ENCODE measurements around the gene ACAN.

Gene ACAN

DNA sequence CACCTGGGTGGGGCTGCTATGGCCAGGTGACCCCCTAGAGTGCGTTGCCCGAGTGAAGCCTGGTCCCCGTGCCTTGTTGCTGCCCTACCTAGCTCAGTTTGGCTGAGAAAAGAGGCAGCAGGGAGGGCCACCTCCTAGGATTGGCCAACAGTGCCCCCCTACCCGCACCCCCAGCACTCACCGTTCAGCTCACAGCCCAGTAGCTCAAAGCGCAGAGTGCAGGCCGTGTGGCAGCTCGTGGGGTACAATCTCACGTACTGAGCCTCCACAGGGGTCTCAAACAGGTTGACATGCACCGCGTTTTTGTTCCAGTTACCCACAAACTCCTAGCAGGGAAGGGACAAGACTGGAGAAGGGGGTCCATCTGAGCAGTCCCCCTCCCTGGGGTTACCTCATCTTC lies 102.3 kb downstream of the ACAN start:
- Histone ChIP-seq H3K4me3 (no peak overlapping the region; the same call in 1 of the 2 replicates), H3K36me3 (ENCODE audit: insufficient read depth, low read length) (no peaks in the 10 kb centered on the region; the same call in 1 of the 2 replicates), H3K9me3 (ENCODE audit: low read depth, low read length) (no peaks in the 10 kb centered on the region), H3K27ac (no peak overlapping the region), H3K9ac (ENCODE audit: insufficient read length) (no peak overlapping the region)
- TF ChIP-seq POLR2AphosphoS5 (IDR thresholded peaks at IDR 0.05; ENCODE audit: borderline replicate concordance, low read depth, low read length): no peak
- no peak for TF ChIP-seq FOXP2 (optimal IDR thresholded peaks at IDR 0.05; ENCODE audit: control extremely low read depth, extremely low read length, insufficient read depth)
- no peak for TF ChIP-seq EZH2 (IDR thresholded peaks at IDR 0.05)
- DNase-seq (ENCODE audit: low read depth, low spot score): no peak

DNA sequence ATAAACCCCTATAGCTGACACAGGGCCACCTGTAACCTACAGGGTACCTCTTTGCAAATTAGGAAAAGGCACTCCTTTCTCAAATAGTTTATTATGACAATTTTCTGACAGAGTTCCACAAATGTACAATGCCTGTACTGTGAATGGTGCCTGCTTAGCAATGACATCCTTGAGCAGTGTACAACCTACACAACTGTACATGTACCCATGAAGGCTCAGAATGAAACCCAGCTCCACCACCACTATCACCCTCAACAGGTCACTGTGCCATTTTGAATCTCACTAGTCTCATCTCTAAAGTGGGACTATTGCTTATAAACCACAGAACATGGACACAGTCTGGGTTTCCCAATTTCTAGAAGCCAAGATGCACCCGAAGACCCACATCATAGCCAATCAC lies 102.9 kb downstream of the ACAN start:
- Histone ChIP-seq H3K4me3 (no peak overlapping the region), H3K27ac (no peak overlapping the region), H3K9ac (ENCODE audit: insufficient read length) (no peak overlapping the region), H3K36me3 (ENCODE audit: insufficient read depth, low read length) (no peaks in the 10 kb centered on the region; the same call in 1 of the 2 replicates), H3K9me3 (ENCODE audit: low read depth, low read length) (no peaks in the 10 kb centered on the region)
- no peak for TF ChIP-seq EZH2 (IDR thresholded peaks at IDR 0.05)
- no peak for TF ChIP-seq POLR2AphosphoS5 (IDR thresholded peaks at IDR 0.05; ENCODE audit: borderline replicate concordance, low read depth, low read length)
- no peak for TF ChIP-seq FOXP2 (optimal IDR thresholded peaks at IDR 0.05; ENCODE audit: control extremely low read depth, extremely low read length, insufficient read depth)
- no peak for DNase-seq (ENCODE audit: low read depth, low spot score)

DNA sequence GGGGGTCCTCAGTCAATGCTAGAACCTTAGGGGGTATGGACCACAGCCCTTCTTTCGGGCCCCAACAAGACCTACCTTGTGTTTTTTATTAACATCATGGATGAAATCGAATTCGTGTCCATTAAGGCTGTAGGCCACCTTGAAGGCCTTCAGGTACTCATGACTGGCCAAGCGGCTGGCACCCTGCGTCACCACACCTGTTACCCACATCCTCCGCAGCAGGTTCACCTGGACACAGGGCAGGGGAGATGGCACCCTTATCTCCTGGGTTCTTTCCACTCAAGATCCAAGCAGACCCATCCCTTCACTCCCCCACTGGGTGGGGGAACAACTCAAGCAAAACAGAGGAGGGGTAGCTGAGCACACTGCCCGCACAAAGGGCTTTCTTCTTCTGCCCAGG lies 103.3 kb downstream of the ACAN start:
- Histone ChIP-seq H3K36me3 (ENCODE audit: insufficient read depth, low read length) (no peaks in the 10 kb centered on the region; the same call in 1 of the 2 replicates), H3K9me3 (ENCODE audit: low read depth, low read length) (no peaks in the 10 kb centered on the region), H3K4me3 (no peak overlapping the region), H3K9ac (ENCODE audit: insufficient read length) (no peak overlapping the region), H3K27ac (no peak overlapping the region)
- DNase-seq (ENCODE audit: low read depth, low spot score): no peak
- no peak for TF ChIP-seq EZH2 (IDR thresholded peaks at IDR 0.05)
- no peak for TF ChIP-seq FOXP2 (optimal IDR thresholded peaks at IDR 0.05; ENCODE audit: control extremely low read depth, extremely low read length, insufficient read depth)
- TF ChIP-seq POLR2AphosphoS5 (IDR thresholded peaks at IDR 0.05; ENCODE audit: borderline replicate concordance, low read depth, low read length): no peak

GRCh38 chr15:88907111-88907510 lies 103.9 kb downstream of the ACAN start:
- TF ChIP-seq EZH2 (IDR thresholded peaks at IDR 0.05) (no peak), POLR2AphosphoS5 (IDR thresholded peaks at IDR 0.05; ENCODE audit: borderline replicate concordance, low read depth, low read length) (no peak), FOXP2 (optimal IDR thresholded peaks at IDR 0.05; ENCODE audit: control extremely low read depth, extremely low read length, insufficient read depth) (no peak)
- no peak for DNase-seq (ENCODE audit: low read depth, low spot score)
- Histone ChIP-seq H3K9me3 (ENCODE audit: low read depth, low read length) (no peaks in the 10 kb centered on the region), H3K9ac (ENCODE audit: insufficient read length) (no peak overlapping the region), H3K27ac (no peak overlapping the region), H3K36me3 (ENCODE audit: insufficient read depth, low read length) (no peaks in the 10 kb centered on the region; the same call in 1 of the 2 replicates), H3K4me3 (no peak overlapping the region)

DNA sequence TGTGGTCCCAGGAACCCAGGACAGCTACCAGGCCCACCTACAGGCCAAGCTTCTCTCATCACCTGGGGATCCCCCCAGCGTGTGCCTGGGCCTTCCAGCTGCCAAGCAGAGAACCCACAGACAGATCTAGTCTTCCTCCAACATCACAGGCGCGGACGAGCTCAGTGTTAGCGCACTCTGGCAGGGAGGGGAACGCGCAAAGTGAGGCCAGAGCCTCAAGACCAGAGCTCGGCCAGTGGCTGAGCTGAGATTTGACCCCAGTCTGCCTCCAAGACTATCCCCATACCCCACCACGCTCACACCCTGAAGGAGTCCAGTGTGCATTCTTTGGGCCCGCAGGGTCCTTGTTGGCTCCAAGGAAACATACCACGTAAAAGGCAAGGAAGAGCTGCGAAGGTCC lies 104.9 kb downstream of the ACAN start:
- Histone ChIP-seq H3K36me3 (ENCODE audit: insufficient read depth, low read length) (no peaks in the 10 kb centered on the region; the same call in 1 of the 2 replicates), H3K9ac (ENCODE audit: insufficient read length) (no peak overlapping the region), H3K27ac (no peak overlapping the region), H3K4me3 (no peak overlapping the region), H3K9me3 (ENCODE audit: low read depth, low read length) (no peaks in the 10 kb centered on the region)
- TF ChIP-seq POLR2AphosphoS5 (IDR thresholded peaks at IDR 0.05; ENCODE audit: borderline replicate concordance, low read depth, low read length) (no peak), FOXP2 (optimal IDR thresholded peaks at IDR 0.05; ENCODE audit: control extremely low read depth, extremely low read length, insufficient read depth) (no peak), EZH2 (IDR thresholded peaks at IDR 0.05) (no peak)
- DNase-seq (ENCODE audit: low read depth, low spot score): no peak

DNA sequence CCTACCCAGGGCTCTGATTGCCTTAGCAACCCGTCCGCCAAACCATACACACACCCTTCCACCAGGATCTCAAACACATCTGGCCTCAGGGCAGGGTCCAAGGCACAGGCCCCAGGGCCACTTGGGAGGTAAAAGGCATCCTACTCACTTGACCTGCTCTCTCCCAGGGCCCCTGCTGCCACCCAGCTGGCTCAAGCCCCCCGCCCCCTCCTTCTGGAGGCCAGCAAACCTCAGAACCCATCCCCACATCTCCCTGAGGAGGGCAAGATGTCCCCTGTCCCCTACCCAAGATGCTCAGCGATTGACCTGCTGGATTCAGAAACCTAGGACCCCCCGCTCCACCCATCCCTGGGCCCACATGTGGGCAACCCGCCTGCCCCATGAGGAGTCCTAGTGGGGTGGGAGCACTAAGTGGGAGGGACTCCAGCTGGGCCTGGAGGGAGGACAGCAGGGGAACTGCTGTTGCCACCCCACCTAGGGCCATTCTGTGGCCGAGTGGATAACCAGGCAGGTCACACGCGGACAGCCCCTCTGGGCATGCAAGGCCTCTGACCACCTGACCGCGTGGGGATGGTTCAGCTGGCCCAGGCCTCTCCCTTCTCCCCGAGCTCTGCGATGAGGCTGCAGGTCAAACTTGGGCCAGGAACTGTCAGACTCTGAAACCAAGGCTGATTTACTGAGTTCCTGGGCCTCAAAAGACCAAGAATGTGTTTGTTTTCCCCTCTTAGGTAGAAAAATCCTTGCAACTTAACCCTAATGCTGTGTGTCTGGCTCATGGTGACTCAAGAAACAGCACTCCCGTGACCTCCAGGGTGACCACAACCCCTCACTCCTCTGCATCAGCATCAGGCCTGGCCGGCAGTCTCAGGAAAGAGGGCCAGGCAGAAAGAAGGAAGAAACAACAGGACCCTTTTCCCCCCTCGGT lies 105.7 kb downstream of the ACAN start:
- TF ChIP-seq EZH2 (IDR thresholded peaks at IDR 0.05) (no peak), FOXP2 (optimal IDR thresholded peaks at IDR 0.05; ENCODE audit: control extremely low read depth, extremely low read length, insufficient read depth) (no peak), POLR2AphosphoS5 (IDR thresholded peaks at IDR 0.05; ENCODE audit: borderline replicate concordance, low read depth, low read length) (no peak)
- H3K27ac ChIP-seq: no peak overlapping the region
- H3K9ac ChIP-seq (ENCODE audit: insufficient read length): no peak overlapping the region
- H3K9me3 ChIP-seq (ENCODE audit: low read depth, low read length): no peaks in the 10 kb centered on the region
- no peak for DNase-seq (ENCODE audit: low read depth, low spot score)
- no peak overlapping the region for H3K4me3 ChIP-seq
- no peaks in the 10 kb centered on the region; the same call in 1 of the 2 replicates for H3K36me3 ChIP-seq (ENCODE audit: insufficient read depth, low read length)

DNA sequence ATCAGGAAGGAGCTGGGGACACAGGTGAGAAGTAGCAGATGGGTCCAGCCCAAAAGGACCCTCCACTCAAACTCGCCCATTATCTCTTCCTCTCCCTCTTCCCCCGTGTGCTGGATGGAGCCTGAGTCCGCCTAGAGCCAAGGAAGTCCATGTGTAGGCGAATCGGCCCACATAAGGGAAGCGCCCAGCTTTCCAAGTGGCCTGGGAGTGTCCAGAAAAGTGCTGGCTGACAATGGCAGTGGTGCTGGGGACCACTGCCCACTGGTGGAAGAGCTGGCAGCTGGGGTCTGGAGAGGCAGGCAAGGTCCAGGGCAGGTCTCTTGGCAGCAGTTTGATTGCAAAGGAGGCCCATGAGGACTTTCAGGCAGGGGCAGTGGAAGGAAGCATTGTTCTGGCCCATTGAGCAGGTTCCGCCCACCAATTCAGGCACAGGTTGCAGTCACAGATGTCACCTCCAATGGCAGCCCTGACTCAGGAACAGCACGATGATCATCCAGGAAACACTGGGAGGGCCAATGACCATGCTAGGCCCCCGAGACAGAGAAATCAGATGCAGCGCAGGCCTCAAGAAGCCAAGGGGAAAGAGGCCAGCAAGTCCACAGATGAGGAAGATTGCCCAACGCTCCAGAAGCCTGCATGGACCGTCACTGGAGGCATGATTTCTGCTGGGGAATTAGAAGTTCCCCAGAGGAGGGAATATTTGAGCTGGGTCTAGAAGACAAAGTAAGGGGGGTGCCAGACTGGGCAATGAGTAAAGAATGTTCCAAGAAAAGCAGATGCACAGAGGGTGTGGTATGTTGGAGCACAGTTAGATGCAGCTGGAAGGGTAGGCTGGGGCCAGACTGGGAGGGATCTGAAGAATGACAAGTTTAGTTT lies 107.0 kb downstream of the ACAN start:
- H3K36me3 ChIP-seq (ENCODE audit: insufficient read depth, low read length): no peaks in the 10 kb centered on the region; the same call in 1 of the 2 replicates
- no peak overlapping the region for H3K9ac ChIP-seq (ENCODE audit: insufficient read length)
- DNase-seq (ENCODE audit: low read depth, low spot score): no peak
- TF ChIP-seq FOXP2 (optimal IDR thresholded peaks at IDR 0.05; ENCODE audit: control extremely low read depth, extremely low read length, insufficient read depth) (no peak), EZH2 (IDR thresholded peaks at IDR 0.05) (no peak), POLR2AphosphoS5 (IDR thresholded peaks at IDR 0.05; ENCODE audit: borderline replicate concordance, low read depth, low read length) (no peak)
- no peak overlapping the region for H3K4me3 ChIP-seq
- no peaks in the 10 kb centered on the region for H3K9me3 ChIP-seq (ENCODE audit: low read depth, low read length)
- no peak overlapping the region for H3K27ac ChIP-seq

- no peak overlapping the region for H3K27ac ChIP-seq
- TF ChIP-seq POLR2AphosphoS5 (IDR thresholded peaks at IDR 0.05; ENCODE audit: borderline replicate concordance, low read depth, low read length) (no peak), EZH2 (IDR thresholded peaks at IDR 0.05) (no peak), FOXP2 (optimal IDR thresholded peaks at IDR 0.05; ENCODE audit: control extremely low read depth, extremely low read length, insufficient read depth) (no peak)
- H3K4me3 ChIP-seq: peak overlapping the region; percentile 87; the same call in 1 of the 2 replicates
- DNase-seq (ENCODE audit: low read depth, low spot score): no peak
- no peak overlapping the region for H3K9ac ChIP-seq (ENCODE audit: insufficient read length)
- H3K9me3 ChIP-seq (ENCODE audit: low read depth, low read length): no peaks in the 10 kb centered on the region
- no peaks in the 10 kb centered on the region; the same call in 1 of the 2 replicates for H3K36me3 ChIP-seq (ENCODE audit: insufficient read depth, low read length)
These were observed 108.5 kb downstream of the ACAN start for GRCh38 chr15:88911766-88912118.

All from SK-N-MC (cell line).